Parathyroid adenoma (tissue), 2 donors: ENCODE results near the gene CACNA1G.

Source experiments
- H2AFZ ChIP-seq: fragments of 300-600 bp; sonication (generic); one replicate; pipeline ENCODE4 v1.7.0; 2017; ENCODE audit warnings: antibody characterized with exemption, mild to moderate bottlenecking
- H3K27ac ChIP-seq: fragments of 300-600 bp; sonication (generic); one replicate; pipeline ENCODE4 v1.7.0; 2017
- H3K27me3 ChIP-seq: fragments of 300-600 bp; sonication (generic); one replicate; pipeline ENCODE4 v1.7.0; 2017; ENCODE audit warnings: low read length; ENCODE audit not compliant: control insufficient read depth, insufficient read depth
- H3K36me3 ChIP-seq: fragments of 300-600 bp; sonication (generic); one replicate; pipeline ENCODE4 v1.7.0; 2017; ENCODE audit warnings: low read length; ENCODE audit not compliant: control insufficient read depth, insufficient read depth
- H3K4me1 ChIP-seq: fragments of 300-600 bp; sonication (generic); one replicate; pipeline ENCODE4 v1.7.0; 2017; ENCODE audit warnings: control low read depth
- H3K4me2 ChIP-seq: fragments of 300-600 bp; sonication (generic); one replicate; pipeline ENCODE4 v1.7.0; 2017; ENCODE audit warnings: low read length
- H3K4me3 ChIP-seq: fragments of 300-600 bp; sonication (generic); one replicate; pipeline ENCODE4 v1.7.0; 2017; ENCODE audit warnings: low read depth, low read length
- H3K79me2 ChIP-seq: fragments of 300-600 bp; sonication (generic); one replicate; pipeline ENCODE4 v1.7.0; 2017; ENCODE audit warnings: control low read depth
- H3K9ac ChIP-seq: fragments of 300-600 bp; sonication (generic); one replicate; pipeline ENCODE4 v1.7.0; 2017; ENCODE audit warnings: mild to moderate bottlenecking
- H3K9me3 ChIP-seq: fragments of 300-600 bp; sonication (generic); one replicate; pipeline ENCODE4 v1.7.0; 2017; ENCODE audit warnings: low read length; ENCODE audit not compliant: control insufficient read depth
- TF ChIP-seq, protein P1 (sequence below): fragments of 300-600 bp; sonication (generic); IDR thresholded peaks from one replicate; pipeline ENCODE4 v1.7.0; 2017; ENCODE audit warnings: antibody characterized with exemption, mild to moderate bottlenecking
- donor health status: primary hyperparathyroidism.

CACNA1G gene

DNA sequence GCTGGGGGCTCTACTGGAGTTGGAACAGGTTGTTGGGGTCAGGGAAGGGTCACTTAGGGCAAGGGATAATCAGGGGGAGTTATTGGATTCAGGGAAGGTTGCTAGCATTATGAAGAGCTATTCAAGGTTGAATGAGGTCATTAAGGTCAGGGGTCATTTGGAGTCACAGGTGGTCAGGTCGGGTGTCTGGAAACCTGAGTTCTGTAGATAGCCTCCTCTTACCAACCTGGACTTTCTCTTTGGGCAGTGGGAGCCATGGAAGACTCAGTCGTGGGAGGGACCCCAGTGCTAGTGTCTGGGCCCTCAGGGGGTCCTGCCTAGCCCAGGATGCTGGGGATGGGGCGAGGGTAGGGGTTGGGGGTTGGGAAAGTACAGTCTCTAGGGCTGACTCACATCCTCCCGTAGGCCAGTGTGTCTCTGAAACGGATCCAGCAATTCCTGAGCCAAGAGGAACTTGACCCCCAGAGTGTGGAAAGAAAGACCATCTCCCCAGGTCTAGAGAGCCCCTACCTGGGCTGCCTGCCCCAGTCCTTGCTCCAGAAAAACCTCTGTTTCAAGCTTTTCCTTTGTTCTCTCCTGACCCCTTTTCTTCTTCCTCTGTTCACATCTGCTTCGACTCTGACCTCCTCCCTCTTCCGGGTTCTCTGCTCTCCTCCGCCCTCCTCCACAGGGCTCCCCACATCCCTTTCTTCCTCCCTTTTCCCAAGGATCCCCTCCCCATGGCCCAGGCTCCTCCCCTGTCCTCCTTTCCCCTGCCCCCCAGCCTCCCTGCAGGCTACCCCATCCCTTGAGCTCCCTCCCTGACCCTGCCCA is 107.7 kb downstream of the CACNA1G start:
- H3K9me3 ChIP-seq = no peaks in the 10 kb centered on the region
- H3K4me2 ChIP-seq = no peak overlapping the region
- H3K4me3 ChIP-seq = no peak overlapping the region
- H3K4me1 ChIP-seq = peaks cover 22% of the 10 kb centered on the region
- H3K79me2 ChIP-seq = no peaks in the 10 kb centered on the region
- no peak overlapping the region for H3K27ac ChIP-seq
- H3K36me3 ChIP-seq = no peaks in the 10 kb centered on the region
- H2AFZ ChIP-seq = no peak overlapping the region
- H3K27me3 ChIP-seq = no peaks in the 10 kb centered on the region
- TF ChIP-seq, protein P1, sequence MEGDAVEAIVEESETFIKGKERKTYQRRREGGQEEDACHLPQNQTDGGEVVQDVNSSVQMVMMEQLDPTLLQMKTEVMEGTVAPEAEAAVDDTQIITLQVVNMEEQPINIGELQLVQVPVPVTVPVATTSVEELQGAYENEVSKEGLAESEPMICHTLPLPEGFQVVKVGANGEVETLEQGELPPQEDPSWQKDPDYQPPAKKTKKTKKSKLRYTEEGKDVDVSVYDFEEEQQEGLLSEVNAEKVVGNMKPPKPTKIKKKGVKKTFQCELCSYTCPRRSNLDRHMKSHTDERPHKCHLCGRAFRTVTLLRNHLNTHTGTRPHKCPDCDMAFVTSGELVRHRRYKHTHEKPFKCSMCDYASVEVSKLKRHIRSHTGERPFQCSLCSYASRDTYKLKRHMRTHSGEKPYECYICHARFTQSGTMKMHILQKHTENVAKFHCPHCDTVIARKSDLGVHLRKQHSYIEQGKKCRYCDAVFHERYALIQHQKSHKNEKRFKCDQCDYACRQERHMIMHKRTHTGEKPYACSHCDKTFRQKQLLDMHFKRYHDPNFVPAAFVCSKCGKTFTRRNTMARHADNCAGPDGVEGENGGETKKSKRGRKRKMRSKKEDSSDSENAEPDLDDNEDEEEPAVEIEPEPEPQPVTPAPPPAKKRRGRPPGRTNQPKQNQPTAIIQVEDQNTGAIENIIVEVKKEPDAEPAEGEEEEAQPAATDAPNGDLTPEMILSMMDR = no peak
- no peak overlapping the region for H3K9ac ChIP-seq

DNA sequence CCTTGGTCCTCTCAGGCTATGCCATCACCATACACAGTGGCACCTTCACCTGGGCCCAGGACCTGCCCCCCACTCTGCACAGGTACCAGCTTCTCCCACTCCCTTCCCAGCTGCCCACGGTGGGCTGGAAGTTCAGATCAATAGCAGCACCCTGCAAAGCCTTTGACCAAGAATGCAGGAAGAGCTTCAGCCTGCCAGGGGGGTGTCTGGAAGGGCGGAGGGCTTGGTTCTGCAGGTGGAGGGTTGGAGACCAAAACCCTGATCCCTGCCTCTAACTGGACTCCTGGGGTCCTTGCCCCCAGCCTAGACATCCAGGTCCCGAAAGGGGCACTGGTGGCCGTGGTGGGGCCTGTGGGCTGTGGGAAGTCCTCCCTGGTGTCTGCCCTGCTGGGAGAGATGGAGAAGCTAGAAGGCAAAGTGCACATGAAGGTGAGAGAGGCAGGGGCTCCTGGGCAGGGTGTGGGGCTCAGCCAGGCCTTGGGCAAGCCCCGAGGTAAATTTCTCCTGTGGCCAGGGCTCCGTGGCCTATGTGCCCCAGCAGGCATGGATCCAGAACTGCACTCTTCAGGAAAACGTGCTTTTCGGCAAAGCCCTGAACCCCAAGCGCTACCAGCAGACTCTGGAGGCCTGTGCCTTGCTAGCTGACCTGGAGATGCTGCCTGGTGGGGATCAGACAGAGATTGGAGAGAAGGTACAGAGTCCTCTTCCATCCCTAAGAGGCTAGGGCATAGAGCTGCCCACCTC is 108.5 kb downstream of the CACNA1G start:
- H3K27ac ChIP-seq = no peak overlapping the region
- H3K79me2 ChIP-seq = no peaks in the 10 kb centered on the region
- no peaks in the 10 kb centered on the region for H3K36me3 ChIP-seq
- H3K9ac ChIP-seq = no peak overlapping the region
- no peak overlapping the region for H2AFZ ChIP-seq
- H3K4me3 ChIP-seq = no peak overlapping the region
- TF ChIP-seq, protein P1 = no peak
- H3K4me2 ChIP-seq = no peak overlapping the region
- H3K9me3 ChIP-seq = no peaks in the 10 kb centered on the region
- H3K4me1 ChIP-seq = peaks cover 14% of the 10 kb centered on the region
- no peaks in the 10 kb centered on the region for H3K27me3 ChIP-seq

DNA sequence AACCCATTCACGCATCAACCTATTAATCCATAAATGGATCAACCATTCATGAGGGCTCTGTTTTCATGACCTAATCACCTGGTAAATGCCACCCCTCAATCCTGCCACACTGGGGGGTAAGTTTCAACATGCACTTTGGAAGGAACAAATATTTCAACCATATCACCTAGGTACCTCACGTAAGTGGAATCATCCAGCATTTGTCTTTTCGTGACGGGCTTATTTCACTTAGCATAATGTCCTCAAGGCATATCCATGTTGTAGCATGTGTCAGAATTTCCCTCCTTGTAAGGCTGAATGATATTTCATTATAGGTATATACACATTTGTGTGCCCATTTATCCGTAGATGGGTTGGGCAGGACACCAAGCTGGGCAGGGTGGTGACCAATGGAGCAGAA is 111.6 kb downstream of the CACNA1G start:
- no peak overlapping the region for H2AFZ ChIP-seq
- H3K9me3 ChIP-seq = no peaks in the 10 kb centered on the region
- no peaks in the 10 kb centered on the region for H3K36me3 ChIP-seq
- TF ChIP-seq, protein P1 = no peak
- no peak overlapping the region for H3K27ac ChIP-seq
- no peaks in the 10 kb centered on the region for H3K79me2 ChIP-seq
- H3K27me3 ChIP-seq = no peaks in the 10 kb centered on the region
- H3K4me3 ChIP-seq = no peak overlapping the region
- H3K4me1 ChIP-seq = peaks cover 11% of the 10 kb centered on the region
- H3K9ac ChIP-seq = no peak overlapping the region
- H3K4me2 ChIP-seq = no peak overlapping the region

DNA sequence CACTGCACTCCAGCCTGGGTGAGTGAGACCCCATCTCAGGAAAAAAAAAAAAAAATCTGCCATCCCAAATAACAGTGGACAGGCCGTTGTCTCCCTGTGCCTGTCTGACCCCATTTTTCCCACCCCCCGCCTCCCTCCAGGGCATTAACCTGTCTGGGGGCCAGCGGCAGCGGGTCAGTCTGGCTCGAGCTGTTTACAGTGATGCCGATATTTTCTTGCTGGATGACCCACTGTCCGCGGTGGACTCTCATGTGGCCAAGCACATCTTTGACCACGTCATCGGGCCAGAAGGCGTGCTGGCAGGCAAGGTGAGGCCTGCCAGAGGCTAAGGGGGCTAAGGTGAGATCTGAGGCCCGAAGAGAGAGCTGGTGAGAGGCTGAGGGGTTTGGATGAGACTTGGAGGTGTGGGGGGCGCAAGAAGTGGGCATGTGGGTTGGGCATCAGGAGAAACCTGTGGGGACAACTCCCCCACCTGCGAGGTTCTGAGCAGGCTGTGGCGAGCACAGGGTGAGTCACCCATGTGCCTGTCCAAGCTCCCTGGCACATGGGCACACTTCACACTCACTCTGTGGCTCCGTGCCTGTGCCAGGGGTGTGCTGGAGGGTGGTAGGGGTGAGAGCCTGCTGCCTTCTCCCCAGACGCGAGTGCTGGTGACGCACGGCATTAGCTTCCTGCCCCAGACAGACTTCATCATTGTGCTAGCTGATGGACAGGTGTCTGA is 112.5 kb downstream of the CACNA1G start:
- Histone ChIP-seq H3K9ac (no peak overlapping the region), H3K36me3 (no peaks in the 10 kb centered on the region), H3K4me3 (no peak overlapping the region), H3K79me2 (no peaks in the 10 kb centered on the region), H3K4me2 (no peak overlapping the region), H3K27ac (no peak overlapping the region), H3K4me1 (peaks cover 8% of the 10 kb centered on the region), H3K9me3 (no peaks in the 10 kb centered on the region), H3K27me3 (no peaks in the 10 kb centered on the region), H2AFZ (no peak overlapping the region)
- TF ChIP-seq, protein P1 = no peak
